ENCODE data around the gene PIRT.

PIRT gene

GRCh38 chr17:10815319-10815718, 22.6 kb downstream of the PIRT start:
- no peak for DNase-seq (ENCODE audit: extremely low read depth, low read depth)
- TF ChIP-seq, protein P1, sequence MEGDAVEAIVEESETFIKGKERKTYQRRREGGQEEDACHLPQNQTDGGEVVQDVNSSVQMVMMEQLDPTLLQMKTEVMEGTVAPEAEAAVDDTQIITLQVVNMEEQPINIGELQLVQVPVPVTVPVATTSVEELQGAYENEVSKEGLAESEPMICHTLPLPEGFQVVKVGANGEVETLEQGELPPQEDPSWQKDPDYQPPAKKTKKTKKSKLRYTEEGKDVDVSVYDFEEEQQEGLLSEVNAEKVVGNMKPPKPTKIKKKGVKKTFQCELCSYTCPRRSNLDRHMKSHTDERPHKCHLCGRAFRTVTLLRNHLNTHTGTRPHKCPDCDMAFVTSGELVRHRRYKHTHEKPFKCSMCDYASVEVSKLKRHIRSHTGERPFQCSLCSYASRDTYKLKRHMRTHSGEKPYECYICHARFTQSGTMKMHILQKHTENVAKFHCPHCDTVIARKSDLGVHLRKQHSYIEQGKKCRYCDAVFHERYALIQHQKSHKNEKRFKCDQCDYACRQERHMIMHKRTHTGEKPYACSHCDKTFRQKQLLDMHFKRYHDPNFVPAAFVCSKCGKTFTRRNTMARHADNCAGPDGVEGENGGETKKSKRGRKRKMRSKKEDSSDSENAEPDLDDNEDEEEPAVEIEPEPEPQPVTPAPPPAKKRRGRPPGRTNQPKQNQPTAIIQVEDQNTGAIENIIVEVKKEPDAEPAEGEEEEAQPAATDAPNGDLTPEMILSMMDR (IDR thresholded peaks at IDR 0.05; ENCODE audit: low read depth, low read length): no peak

- TF ChIP-seq, protein P1 (IDR thresholded peaks at IDR 0.05; ENCODE audit: low read depth, low read length): no peak
- DNase-seq (ENCODE audit: extremely low read depth, low read depth): no peak
Measured at GRCh38 chr17:10814075-10814474, 23.8 kb downstream of the PIRT start.

- no peak for DNase-seq (ENCODE audit: extremely low read depth, low read depth)
- TF ChIP-seq, protein P1 (IDR thresholded peaks at IDR 0.05; ENCODE audit: low read depth, low read length): no peak
Measured at GRCh38 chr17:10812674-10813073, 25.2 kb downstream of the PIRT start.

GRCh38 chr17:10809605-10810004, 28.3 kb downstream of the PIRT start:
- TF ChIP-seq, protein P1 (IDR thresholded peaks at IDR 0.05; ENCODE audit: low read depth, low read length): no peak
- no peak for DNase-seq (ENCODE audit: extremely low read depth, low read depth)

DNA sequence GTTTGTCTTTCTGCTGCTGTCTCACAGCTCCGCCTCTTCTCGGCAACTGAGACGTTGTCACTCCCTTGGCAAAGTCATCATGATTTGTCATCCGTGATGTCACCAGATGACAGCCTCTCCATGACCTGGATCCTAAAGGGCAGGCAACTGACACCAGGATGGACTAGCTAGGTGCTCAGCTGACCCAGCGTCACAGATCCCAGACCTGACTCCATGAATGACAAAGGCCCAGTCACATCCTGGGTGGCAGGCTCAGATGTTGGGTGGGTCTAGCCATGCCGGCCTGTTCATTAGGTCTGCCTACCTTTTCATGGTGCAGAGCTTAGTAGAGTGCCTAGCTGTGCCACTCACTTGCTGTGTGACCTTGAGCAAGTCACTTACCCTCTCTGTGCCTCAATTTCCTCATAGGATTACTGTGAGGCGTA, 30.2 kb downstream of the PIRT start:
- no peak for DNase-seq (ENCODE audit: extremely low read depth, low read depth)
- TF ChIP-seq, protein P1 (IDR thresholded peaks at IDR 0.05; ENCODE audit: low read depth, low read length): no peak

GRCh38 chr17:10806545-10807262, 31.2 kb downstream of the PIRT start:
- TF ChIP-seq, protein P1 (IDR thresholded peaks at IDR 0.05; ENCODE audit: low read depth, low read length): no peak

GRCh38 chr17:10805911-10806310, 32.0 kb downstream of the PIRT start:
- DNase-seq (ENCODE audit: extremely low read depth, low read depth): no peak
- TF ChIP-seq, protein P1 (IDR thresholded peaks at IDR 0.05; ENCODE audit: low read depth, low read length): no peak

More at GRCh38 chr17:10806545-10807262, 31.2 kb downstream of the PIRT start:
- no peak for DNase-seq (ENCODE audit: extremely low read depth, low read depth)

Data from AG09319 (cell line).